Omental fat pad (tissue), 4 donors: ENCODE measurements around the gene UBE2J2. TPM values are rescaled to one million over a fixed set of nuclear protein-coding genes. Genes with fewer than 3 reads are reported as not detected.

Source experiments
- ATAC-seq: fragments of 150-250 bp; one replicate; pipeline ENCODE4 v1.9.1; 2016; ENCODE audit warnings: mild to moderate bottlenecking, moderate library complexity; ENCODE audit not compliant: low FRiP score
- DNase-seq: peaks from one replicate; pipeline ENCODE4 v3.0.0-alpha.2; 2019; ENCODE audit warnings: low spot score
- total RNA-seq, 4 donors: library from RNA; depleted of rRNA; stranded (reverse); fragments of >200 nt; gene quantifications; one replicate each; pipeline ENCODE4 v1.1.0, GENCODE V29; 2016
- TF ChIP-seq, protein P1 (sequence below), 3 donors: fragments of 450-650 bp; IDR thresholded peaks; one replicate each; pipeline ENCODE4 v1.5.1; 2016 to 2017; ENCODE audit warnings: antibody characterized with exemption in 3 of 3, mild to moderate bottlenecking in 3 of 3, moderate library complexity in 2 of 3

UBE2J2 gene
- total RNA-seq, 4 donors from 2014 or later = 30.4 to 50.3 (median 42.9) TPM

- no peak for ATAC-seq
- no peak for DNase-seq
- TF ChIP-seq, protein P1, sequence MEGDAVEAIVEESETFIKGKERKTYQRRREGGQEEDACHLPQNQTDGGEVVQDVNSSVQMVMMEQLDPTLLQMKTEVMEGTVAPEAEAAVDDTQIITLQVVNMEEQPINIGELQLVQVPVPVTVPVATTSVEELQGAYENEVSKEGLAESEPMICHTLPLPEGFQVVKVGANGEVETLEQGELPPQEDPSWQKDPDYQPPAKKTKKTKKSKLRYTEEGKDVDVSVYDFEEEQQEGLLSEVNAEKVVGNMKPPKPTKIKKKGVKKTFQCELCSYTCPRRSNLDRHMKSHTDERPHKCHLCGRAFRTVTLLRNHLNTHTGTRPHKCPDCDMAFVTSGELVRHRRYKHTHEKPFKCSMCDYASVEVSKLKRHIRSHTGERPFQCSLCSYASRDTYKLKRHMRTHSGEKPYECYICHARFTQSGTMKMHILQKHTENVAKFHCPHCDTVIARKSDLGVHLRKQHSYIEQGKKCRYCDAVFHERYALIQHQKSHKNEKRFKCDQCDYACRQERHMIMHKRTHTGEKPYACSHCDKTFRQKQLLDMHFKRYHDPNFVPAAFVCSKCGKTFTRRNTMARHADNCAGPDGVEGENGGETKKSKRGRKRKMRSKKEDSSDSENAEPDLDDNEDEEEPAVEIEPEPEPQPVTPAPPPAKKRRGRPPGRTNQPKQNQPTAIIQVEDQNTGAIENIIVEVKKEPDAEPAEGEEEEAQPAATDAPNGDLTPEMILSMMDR (IDR thresholded peaks at IDR 0.05) = no peak
These were observed 35.8 kb upstream of the UBE2J2 start for GRCh38 chr1:1309251-1310108.

- DNase-seq (no peak), ATAC-seq (no peak)
- TF ChIP-seq, protein P1 (IDR thresholded peaks at IDR 0.05) = no peak
These were observed 35.1 kb upstream of the UBE2J2 start for GRCh38 chr1:1308756-1309250.

GRCh38 chr1:1307923-1308755 is 34.5 kb upstream of the UBE2J2 start, which contains the start of the genes ACAP3 and PUSL1:
Gene ACAP3, minus strand, starts transcription at chr1:1307930. Its CDS starts 115 bp downstream, at chr1:1307815.
Gene PUSL1, plus strand, starts transcription at chr1:1308597. Its CDS starts 47 bp downstream, at chr1:1308644.
- TF ChIP-seq, protein P1 (IDR thresholded peaks at IDR 0.05) = no peak
- DNase-seq = peak; percentile 79
- peak; percentile 63 for ATAC-seq

DNA sequence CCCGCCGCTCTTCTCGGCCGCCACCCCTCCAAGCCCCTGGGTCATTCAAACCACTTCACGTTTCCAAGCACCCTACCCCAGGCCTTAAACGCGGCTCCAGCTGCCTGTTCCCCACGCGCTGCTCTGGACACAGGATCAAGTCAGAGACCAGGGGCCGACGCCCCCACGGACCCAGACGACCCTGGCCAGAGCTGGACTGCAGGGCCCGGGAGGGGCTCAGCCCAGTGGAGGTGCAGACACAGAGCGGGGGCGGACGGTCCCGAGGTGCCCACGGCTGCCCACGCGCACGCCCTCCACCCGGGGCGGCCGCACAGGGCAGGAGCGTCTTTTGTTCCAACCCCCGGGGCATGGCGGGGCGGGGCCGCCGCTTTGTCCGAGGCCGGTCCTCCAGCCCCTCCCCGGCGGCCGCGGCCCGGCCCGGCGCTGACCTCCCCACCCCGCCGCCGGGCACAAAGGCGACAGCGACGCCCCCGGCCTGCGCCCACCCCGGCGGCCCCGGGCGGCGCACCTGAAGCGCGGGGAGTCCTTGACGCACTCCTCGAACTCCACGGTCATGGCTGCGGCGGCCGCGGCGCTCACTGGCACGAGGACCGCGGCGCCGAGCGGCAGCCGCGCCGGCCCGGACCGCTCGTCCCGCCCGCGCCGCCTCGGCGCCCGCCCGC is 33.7 kb upstream of the UBE2J2 start:
- peak; percentile 5 for ATAC-seq
- DNase-seq = no peak
- TF ChIP-seq, protein P1 (IDR thresholded peaks at IDR 0.05) = no peak

- DNase-seq (no peak), ATAC-seq (no peak)
- TF ChIP-seq, protein P1 (IDR thresholded peaks at IDR 0.05) = no peak
These were observed 33.1 kb upstream of the UBE2J2 start for GRCh38 chr1:1306661-1307260.

GRCh38 chr1:1306070-1306660 is 32.5 kb upstream of the UBE2J2 start:
- ATAC-seq (no peak), DNase-seq (no peak)
- TF ChIP-seq, protein P1 (IDR thresholded peaks at IDR 0.05) = no peak
